DND-41 (cell line): ENCODE measurements around the gene RBM48.

Experiments
- ATAC-seq: fragments of 200-7000 bp; cut with Tn5 transposase; 3 replicates; pipeline ENCODE4 v1.9.1; 2021; ENCODE audit warnings: low read depth; ENCODE audit not compliant: insufficient read depth
- DNase-seq: peaks from one replicate; pipeline ENCODE4 v3.0.0-alpha.2; 2020
- H2AFZ ChIP-seq: 2 replicates; pipeline ENCODE4 v1.6.0; 2012; ENCODE audit warnings: low read depth, low read length
- H3K27ac ChIP-seq: 2 replicates; pipeline ENCODE4 v1.5.1; 2012; ENCODE audit warnings: low read length, inconsistent platforms
- H3K27me3 ChIP-seq: fragments of 200-600 bp; sonication (generic); 2 replicates; pipeline ENCODE4 v1.6.0; 2012; ENCODE audit warnings: low read length, mild to moderate bottlenecking, inconsistent platforms; ENCODE audit not compliant: insufficient read depth, poor library complexity
- H3K36me3 ChIP-seq: 2 replicates; pipeline ENCODE4 v1.5.1; 2012; ENCODE audit warnings: low read length, inconsistent platforms; ENCODE audit not compliant: insufficient read depth
- H3K4me1 ChIP-seq: 2 replicates; pipeline ENCODE4 v1.5.1; 2012; ENCODE audit warnings: mild to moderate bottlenecking, low read length; ENCODE audit not compliant: insufficient read depth
- H3K4me2 ChIP-seq: 2 replicates; pipeline ENCODE4 v1.6.0; 2012; ENCODE audit warnings: mild to moderate bottlenecking, moderate library complexity, low read length, inconsistent platforms; ENCODE audit not compliant: insufficient read depth
- H3K4me3 ChIP-seq, 2 experiments: fragments of 200-600 bp in 1 of 2; shearing (Covaris generic) in 1 of 2; 2 replicates each; pipeline ENCODE4 v1.5.1; 2012 to 2016; ENCODE audit warnings: inconsistent platforms in 2 of 2, low read length in 2 of 2, mild to moderate bottlenecking in 2 of 2, low read depth in 1 of 2, moderate library complexity in 1 of 2
- H3K79me2 ChIP-seq: 2 replicates; pipeline ENCODE4 v1.6.0; 2012; ENCODE audit warnings: low read length, inconsistent platforms; ENCODE audit not compliant: insufficient read depth
- H3K9ac ChIP-seq: 2 replicates; pipeline ENCODE4 v1.6.0; 2012; ENCODE audit warnings: low read depth, mild to moderate bottlenecking, inconsistent platforms, low read length, moderate library complexity
- H3K9me3 ChIP-seq: 2 replicates; pipeline ENCODE4 v1.5.1; 2012; ENCODE audit warnings: low read length, moderate library complexity, mild to moderate bottlenecking, inconsistent platforms; ENCODE audit not compliant: insufficient read depth, severe bottlenecking
- H4K20me1 ChIP-seq: 2 replicates; pipeline ENCODE4 v1.6.0; 2012; ENCODE audit warnings: low read length; ENCODE audit not compliant: insufficient read depth
- CTCF ChIP-seq: IDR thresholded peaks from 2 replicates; pipeline ENCODE4 v1.5.1; 2012; ENCODE audit warnings: borderline replicate concordance, low read length, moderate library complexity, mild to moderate bottlenecking; ENCODE audit not compliant: poor library complexity, severe bottlenecking; ENCODE audit errors: extremely low read depth
- EZH2 ChIP-seq: IDR thresholded peaks from 3 replicates; pipeline ENCODE4 v1.6.1; 2012; ENCODE audit warnings: borderline replicate concordance, low read depth, mild to moderate bottlenecking, moderate library complexity, low read length, inconsistent platforms; ENCODE audit not compliant: severe bottlenecking

RBM48 gene

GRCh38 chr7:92498557-92498956 lies 30.0 kb upstream of the RBM48 start:
- Histone ChIP-seq H3K4me1 (no peaks in the 10 kb centered on the region), H2AFZ (no peak overlapping the region), H3K4me3 (no peak overlapping the region), H3K36me3 (peaks cover 49% of the 10 kb centered on the region), H4K20me1 (no peaks in the 10 kb centered on the region), H3K27ac (no peak overlapping the region), H3K9ac (no peak overlapping the region), H3K4me2 (no peak overlapping the region), H3K9me3 (no peaks in the 10 kb centered on the region), H3K27me3 (no peaks in the 10 kb centered on the region), H3K79me2 (no peaks in the 10 kb centered on the region)
- ATAC-seq, result no peak
- TF ChIP-seq EZH2, result no peak
- no peak for TF ChIP-seq CTCF
- DNase-seq, result no peak

GRCh38 chr7:92503767-92504166 lies 24.8 kb upstream of the RBM48 start:
- no peaks in the 10 kb centered on the region for H3K9me3 ChIP-seq
- no peaks in the 10 kb centered on the region for H3K27me3 ChIP-seq
- peaks cover 46% of the 10 kb centered on the region for H3K36me3 ChIP-seq
- no peak overlapping the region for H3K4me3 ChIP-seq
- H2AFZ ChIP-seq, result no peak overlapping the region
- TF ChIP-seq CTCF (no peak), EZH2 (no peak)
- H4K20me1 ChIP-seq, result no peaks in the 10 kb centered on the region
- H3K4me1 ChIP-seq, result no peaks in the 10 kb centered on the region
- ATAC-seq (no peak), DNase-seq (no peak)
- no peak overlapping the region for H3K4me2 ChIP-seq
- H3K9ac ChIP-seq, result no peak overlapping the region
- no peak overlapping the region for H3K27ac ChIP-seq
- no peaks in the 10 kb centered on the region for H3K79me2 ChIP-seq

GRCh38 chr7:92504563-92504962 lies 24.0 kb upstream of the RBM48 start:
- Histone ChIP-seq H4K20me1 (no peaks in the 10 kb centered on the region), H3K27ac (no peak overlapping the region), H3K4me3 (no peak overlapping the region), H3K79me2 (no peaks in the 10 kb centered on the region), H3K4me2 (no peak overlapping the region), H2AFZ (no peak overlapping the region), H3K4me1 (no peaks in the 10 kb centered on the region), H3K36me3 (peaks cover 41% of the 10 kb centered on the region), H3K9ac (no peak overlapping the region), H3K9me3 (no peaks in the 10 kb centered on the region), H3K27me3 (no peaks in the 10 kb centered on the region)
- DNase-seq (no peak), ATAC-seq (no peak)
- TF ChIP-seq EZH2 (no peak), CTCF (no peak)

- Histone ChIP-seq H3K79me2 (no peaks in the 10 kb centered on the region), H3K36me3 (peaks cover 27% of the 10 kb centered on the region), H3K9ac (no peak overlapping the region), H4K20me1 (no peaks in the 10 kb centered on the region), H3K27ac (no peak overlapping the region), H3K4me3 (no peak overlapping the region), H2AFZ (no peak overlapping the region), H3K27me3 (no peaks in the 10 kb centered on the region), H3K9me3 (no peaks in the 10 kb centered on the region), H3K4me1 (no peaks in the 10 kb centered on the region), H3K4me2 (no peak overlapping the region)
- no peak for DNase-seq
- TF ChIP-seq CTCF (no peak), EZH2 (no peak)
- no peak for ATAC-seq
These were observed 22.2 kb upstream of the RBM48 start for GRCh38 chr7:92506363-92506762.
